ENCODE data around the gene GCSH.

- TF ChIP-seq POLR2A (IDR thresholded peaks at IDR 0.05) = no peak
- no peak for TF ChIP-seq CTCF (IDR thresholded peaks at IDR 0.05)
These were observed 25.3 kb upstream of the GCSH start for GRCh38 chr16:81121474-81121990.
